Adrenal gland (tissue), 12 donors: ENCODE results near the gene PLEKHA7. TPM values are rescaled to one million over a fixed set of nuclear protein-coding genes. Genes with fewer than 3 reads are reported as not detected.
A peak's percentile ranks its signal among the peaks of the same experiment; 100 is the strongest.

ENCODE experiments used
- DNase-seq, 7 donors: peaks; one replicate each; pipeline ENCODE4 v3.0.0-alpha.2; 2019 to 2020
- H3K27ac ChIP-seq, 5 donors: fragments of 200-600 bp; sonication (generic) in 4 of 5; 1 replicate in 3 of 5; 2 replicates in 2 of 5; pipeline versions ENCODE4 v1.5.1 to v1.8.0; 2016 to 2020; ENCODE audit warnings: mild to moderate bottlenecking in 1 of 5
- H3K27me3 ChIP-seq: fragments of 200-600 bp; 2 replicates; pipeline ENCODE4 v1.8.0; 2021
- H3K36me3 ChIP-seq, 2 donors: fragments of 200-600 bp; replicated peaks in 1 of 2; 1 replicate in 1 of 2; 2 replicates in 1 of 2; pipeline versions ENCODE4 v1.5.1 to v1.8.0; 2018 to 2022
- H3K4me1 ChIP-seq, 2 donors: fragments of 200-600 bp; replicated peaks in 1 of 2; 1 replicate in 1 of 2; 2 replicates in 1 of 2; pipeline versions ENCODE4 v1.5.1 to v1.8.0; 2018 to 2021
- H3K4me3 ChIP-seq, 4 donors: fragments of 200-600 bp; sonication (generic) in 3 of 4; one replicate each; pipeline ENCODE4 v1.5.1; 2016 to 2018
- H3K9me3 ChIP-seq, 3 donors: fragments of 200-600 bp; sonication (generic) in 1 of 3; replicated peaks in 1 of 3; 1 replicate in 2 of 3; 2 replicates in 1 of 3; pipeline versions ENCODE4 v1.5.1 to v1.8.0; 2016 to 2021
- CTCF ChIP-seq, 6 experiments: fragments of 450-650 bp in 4 of 6; fragments of 200-600 bp in 2 of 6; sonication (generic) in 1 of 6; IDR thresholded peaks; 1 replicate in 5 of 6; 2 replicates in 1 of 6; pipeline versions ENCODE4 v1.5.1 to v1.8.0; 2016 to 2021; ENCODE audit warnings: antibody characterized with exemption in 6 of 6, mild to moderate bottlenecking in 2 of 6, moderate library complexity in 1 of 6
- POLR2A ChIP-seq, 2 donors: fragments of 450-650 bp; IDR thresholded peaks; one replicate each; pipeline ENCODE4 v1.6.1; 2017; ENCODE audit warnings: antibody characterized with exemption in 2 of 2, mild to moderate bottlenecking in 2 of 2, moderate library complexity in 1 of 2
- WGBS, 4 donors: extraction: QIAGEN DNeasy Blood & Tissue Kit in 2 of 4; methylation state at CpG; one replicate each; pipeline versions ENCODE4 v1.1.5 to v1.1.7; 2013 to 2017; 5-methylcytosine and 5-hydroxymethylcytosine counted together
- intact Hi-C, 2 donors: fragments of 100-400 bp; cut with DNase I; formaldehyde crosslinking; loops; one replicate each; pipeline versions ENCODE4 v1.14.1 to v1.15.0; 2022 to 2023
- polyA plus RNA-seq, 3 donors: library from polyadenylated mRNA; stranded (reverse); fragments of 200-250 nt in 2 of 3; fragments of 350-450 nt in 1 of 3; fragmentation: Illumina TruSeq in 1 of 3; extraction: RNeasy Lipid Tissue Mini Kit (QIAGEN cat#74804) in 1 of 3; gene quantifications; one replicate each; pipeline ENCODE4 v1.2.3, GENCODE V29; 2013 to 2014
- total RNA-seq, 9 donors: library from RNA; depleted of rRNA in 4 of 9; stranded (reverse); fragments of >200 nt in 4 of 9; fragments of 120-200 nt in 1 of 9; fragmentation: NEBNext Ultra II Directional in 1 of 9; extraction: Animal tissue kit (Norgen Biotek cat#: 25700) in 1 of 9; gene quantifications; one replicate each; pipeline versions ENCODE4 v1.1.0 to v1.2.4, GENCODE V29; 2013 to 2023
- donor health status: healthy with polysubstance abuse.
- donor health status: Bipolar disorder and iron deficiency.
- donor health status: DM: yes; HTN: yes; CAD: no.
- donor health status: DM: no; HTN: no; CAD: no.
- donor health status: DM: no; HTN: no; CAD: no.
- donor health status: DM: yes; HTN: yes; CAD: no.

PLEKHA7 gene
- total and polyA plus RNA-seq, 12 donors, result 0.54 to 23.7 (median 2.7) TPM

GRCh38 chr11:16816358-16817270 is 197.6 kb downstream of the PLEKHA7 start:
- DNase-seq, result no peak
- no peaks in the 10 kb centered on the region for H3K27me3 ChIP-seq
- H3K9me3 ChIP-seq, result no peaks in the 10 kb centered on the region
- H3K27ac ChIP-seq, result peak overlapping the region in 1 of 5 donors; percentile 26
- no peaks in the 10 kb centered on the region for H3K4me1 ChIP-seq
- WGBS, 4 donors, result 85 to 94% (median 88%) methylated on average over 12 to 32 of the region's 32 CpGs
- intact Hi-C loops, result loop anchor here in 1 of 2 donors (5.0 kb wide), 1 partner anchor 246 kb away; no protein-coding TSS in a partner anchor
- no peak overlapping the region for H3K4me3 ChIP-seq
- H3K36me3 ChIP-seq, result no peaks in the 10 kb centered on the region
- no peak for TF ChIP-seq CTCF (IDR thresholded peaks at IDR 0.05)
- TF ChIP-seq POLR2A (IDR thresholded peaks at IDR 0.05), result no peak

- H3K9me3 ChIP-seq, result no peaks in the 10 kb centered on the region
- WGBS, 4 donors, result 72 to 83% (median 77%) methylated on average over 9 to 23 of the region's 23 CpGs
- TF ChIP-seq CTCF (IDR thresholded peaks at IDR 0.05) (no peak), POLR2A (IDR thresholded peaks at IDR 0.05) (no peak)
- no peak overlapping the region for H3K4me3 ChIP-seq
- H3K27ac ChIP-seq, result peak overlapping the region in 3 of 5 donors; percentile 8 to 81 (median 20)
- no peaks in the 10 kb centered on the region for H3K27me3 ChIP-seq
- intact Hi-C loops, result loop anchor here in 1 of 2 donors (5.0 kb wide), 1 partner anchor 247 kb away; no protein-coding TSS in a partner anchor
- no peaks in the 10 kb centered on the region for H3K4me1 ChIP-seq
- DNase-seq, result peak; percentile 37 to 75 (median 55)
- H3K36me3 ChIP-seq, result no peaks in the 10 kb centered on the region
These were observed 199.0 kb downstream of the PLEKHA7 start for GRCh38 chr11:16815047-16815767.

GRCh38 chr11:16814410-16815046 is 199.7 kb downstream of the PLEKHA7 start:
- Histone ChIP-seq H3K27me3 (no peaks in the 10 kb centered on the region), H3K36me3 (no peaks in the 10 kb centered on the region), H3K4me3 (no peak overlapping the region), H3K4me1 (no peaks in the 10 kb centered on the region), H3K9me3 (no peaks in the 10 kb centered on the region), H3K27ac (peak overlapping the region in 4 of 5 donors; percentile 20 to 81 (median 32))
- intact Hi-C loops, result loop anchor here in 1 of 2 donors (5.0 kb wide), 1 partner anchor 248 kb away; no protein-coding TSS in a partner anchor
- peak in 2 of 7 donors; percentile 22 to 24 for DNase-seq
- TF ChIP-seq CTCF (IDR thresholded peaks at IDR 0.05), result no peak
- 71 to 83% (median 73%) methylated on average over 6 to 7 of the region's 7 CpGs for WGBS, 4 donors

GRCh38 chr11:16813126-16813525 is 201.1 kb downstream of the PLEKHA7 start:
- no peak for DNase-seq
- no peak overlapping the region for H3K27ac ChIP-seq
- no peaks in the 10 kb centered on the region for H3K4me1 ChIP-seq
- no peaks in the 10 kb centered on the region for H3K27me3 ChIP-seq
- intact Hi-C loops, result no loop called here
- TF ChIP-seq CTCF (IDR thresholded peaks at IDR 0.05) (no peak), POLR2A (IDR thresholded peaks at IDR 0.05) (no peak)
- H3K36me3 ChIP-seq, result no peaks in the 10 kb centered on the region
- no peak overlapping the region for H3K4me3 ChIP-seq
- WGBS, 4 donors, result 73 to 83% (median 80%) methylated on average over 5 of the region's 5 CpGs
- H3K9me3 ChIP-seq, result no peaks in the 10 kb centered on the region
